ENCODE results near the gene TTI1. TPM values are rescaled to one million over a fixed set of nuclear protein-coding genes. Genes with fewer than 3 reads are reported as not detected.

TTI1 gene
- total RNA-seq, 1 donor: 14.8 TPM

GRCh38 chr20:38021087-38021772 is 12.0 kb downstream of the TTI1 start:
- no peak overlapping the region for H2AFZ ChIP-seq (ENCODE audit: low read length)
- H3K79me2 ChIP-seq (ENCODE audit: insufficient read depth, low read length): peaks cover 70% of the 10 kb centered on the region
- peaks cover 3% of the 10 kb centered on the region for H3K9me3 ChIP-seq (ENCODE audit: low read depth, low read length)
- H4K20me1 ChIP-seq (ENCODE audit: insufficient read depth, low read length): peaks cover 7% of the 10 kb centered on the region
- H3K27ac ChIP-seq (ENCODE audit: low read depth, low read length): no peak overlapping the region
- H3K27me3 ChIP-seq (ENCODE audit: insufficient read depth, low read length): no peaks in the 10 kb centered on the region
- peaks cover 19% of the 10 kb centered on the region for H3K36me3 ChIP-seq (ENCODE audit: insufficient read depth, low read length)
- peaks cover 27% of the 10 kb centered on the region for H3K4me1 ChIP-seq (ENCODE audit: insufficient read depth, low read length)
- H3K4me3 ChIP-seq (ENCODE audit: insufficient read depth, low read length): no peak overlapping the region
- TF ChIP-seq CTCF (IDR thresholded peaks at IDR 0.05; ENCODE audit: extremely low read depth, low read depth, low read length): no peak
- H3K4me2 ChIP-seq (ENCODE audit: insufficient read depth, low read length): peak overlapping the region; percentile 3
- no peak for DNase-seq (ENCODE audit: insufficient read length, low spot score, missing footprints)

GRCh38 chr20:38018385-38018784 is 14.9 kb downstream of the TTI1 start:
- TF ChIP-seq CTCF (IDR thresholded peaks at IDR 0.05; ENCODE audit: extremely low read depth, low read depth, low read length): no peak
- no peak overlapping the region for H2AFZ ChIP-seq (ENCODE audit: low read length)
- peaks cover 3% of the 10 kb centered on the region for H3K9me3 ChIP-seq (ENCODE audit: low read depth, low read length)
- H3K4me2 ChIP-seq (ENCODE audit: insufficient read depth, low read length): no peak overlapping the region
- H3K27me3 ChIP-seq (ENCODE audit: insufficient read depth, low read length): no peaks in the 10 kb centered on the region
- no peak for DNase-seq (ENCODE audit: insufficient read length, low spot score, missing footprints)
- peaks cover 13% of the 10 kb centered on the region for H3K4me1 ChIP-seq (ENCODE audit: insufficient read depth, low read length)
- no peak overlapping the region for H3K4me3 ChIP-seq (ENCODE audit: insufficient read depth, low read length)
- H3K27ac ChIP-seq (ENCODE audit: low read depth, low read length): no peak overlapping the region
- peaks cover 52% of the 10 kb centered on the region for H3K79me2 ChIP-seq (ENCODE audit: insufficient read depth, low read length)
- peaks cover 21% of the 10 kb centered on the region for H3K36me3 ChIP-seq (ENCODE audit: insufficient read depth, low read length)
- peaks cover 8% of the 10 kb centered on the region for H4K20me1 ChIP-seq (ENCODE audit: insufficient read depth, low read length)

- peaks cover 25% of the 10 kb centered on the region for H3K36me3 ChIP-seq (ENCODE audit: insufficient read depth, low read length)
- TF ChIP-seq CTCF (IDR thresholded peaks at IDR 0.05; ENCODE audit: extremely low read depth, low read depth, low read length): no peak
- no peak overlapping the region for H3K4me3 ChIP-seq (ENCODE audit: insufficient read depth, low read length)
- no peak overlapping the region for H2AFZ ChIP-seq (ENCODE audit: low read length)
- peaks cover 52% of the 10 kb centered on the region for H3K79me2 ChIP-seq (ENCODE audit: insufficient read depth, low read length)
- no peak overlapping the region for H3K4me2 ChIP-seq (ENCODE audit: insufficient read depth, low read length)
- no peaks in the 10 kb centered on the region for H3K27me3 ChIP-seq (ENCODE audit: insufficient read depth, low read length)
- H3K4me1 ChIP-seq (ENCODE audit: insufficient read depth, low read length): peaks cover 9% of the 10 kb centered on the region
- peaks cover 3% of the 10 kb centered on the region for H3K9me3 ChIP-seq (ENCODE audit: low read depth, low read length)
- no peak for DNase-seq (ENCODE audit: insufficient read length, low spot score, missing footprints)
- no peak overlapping the region for H3K27ac ChIP-seq (ENCODE audit: low read depth, low read length)
- H4K20me1 ChIP-seq (ENCODE audit: insufficient read depth, low read length): peaks cover 8% of the 10 kb centered on the region
These were observed 15.3 kb downstream of the TTI1 start for GRCh38 chr20:38017959-38018358.

GRCh38 chr20:38013887-38014286 is 19.4 kb downstream of the TTI1 start:
- peaks cover 39% of the 10 kb centered on the region for H3K36me3 ChIP-seq (ENCODE audit: insufficient read depth, low read length)
- no peak overlapping the region for H3K4me2 ChIP-seq (ENCODE audit: insufficient read depth, low read length)
- TF ChIP-seq CTCF (IDR thresholded peaks at IDR 0.05; ENCODE audit: extremely low read depth, low read depth, low read length): no peak
- H2AFZ ChIP-seq (ENCODE audit: low read length): no peak overlapping the region
- H3K79me2 ChIP-seq (ENCODE audit: insufficient read depth, low read length): peaks cover 24% of the 10 kb centered on the region
- H3K27me3 ChIP-seq (ENCODE audit: insufficient read depth, low read length): no peaks in the 10 kb centered on the region
- peaks cover 3% of the 10 kb centered on the region for H4K20me1 ChIP-seq (ENCODE audit: insufficient read depth, low read length)
- H3K9me3 ChIP-seq (ENCODE audit: low read depth, low read length): peaks cover 3% of the 10 kb centered on the region
- no peak overlapping the region for H3K27ac ChIP-seq (ENCODE audit: low read depth, low read length)
- DNase-seq (ENCODE audit: insufficient read length, low spot score, missing footprints): no peak
- H3K4me1 ChIP-seq (ENCODE audit: insufficient read depth, low read length): no peaks in the 10 kb centered on the region
- H3K4me3 ChIP-seq (ENCODE audit: insufficient read depth, low read length): no peak overlapping the region

Data from osteoblast (primary cell).